Hematopoietic multipotent progenitor cell treated with erythropoietin and hydrocortisone succinate and interleukin-3 and kit ligand, for 8 days (in vitro differentiated cells): ENCODE data around the gene DMXL1.
A peak's percentile ranks its signal among the peaks of the same experiment; 100 is the strongest.
"Not testable (repeated sequence)": the region's sequence is repeated elsewhere in the genome, so short reads cannot be mapped to it uniquely, and the experiment has no call there.

Experiments used
- DNase-seq: peaks from one replicate; pipeline ENCODE4 v3.0.0-alpha.2; 2015

Gene DMXL1

GRCh38 chr5:119212026-119212425, 141.1 kb downstream of the DMXL1 start:
- no peak for DNase-seq

GRCh38 chr5:119212676-119213075, 141.8 kb downstream of the DMXL1 start:
- no peak for DNase-seq

DNA sequence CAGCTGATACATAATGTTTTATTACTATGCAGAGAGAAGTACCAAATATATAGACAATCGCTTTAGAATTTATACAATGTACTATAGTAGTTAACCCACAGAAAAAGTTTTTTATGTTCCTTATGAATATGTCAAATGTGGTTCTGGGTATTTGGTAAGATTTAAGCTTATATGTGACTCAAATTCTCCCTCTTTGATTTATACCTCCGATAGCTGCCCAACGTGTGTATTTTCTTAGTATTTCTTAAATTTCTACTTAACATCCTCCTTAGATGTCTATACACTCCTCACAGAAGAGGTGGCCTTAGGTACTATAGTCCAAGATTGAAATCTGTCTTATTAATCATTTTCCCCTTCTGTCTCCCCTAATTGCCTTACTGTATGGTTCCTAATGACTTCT, 146.3 kb downstream of the DMXL1 start:
- no peak for DNase-seq

DNA sequence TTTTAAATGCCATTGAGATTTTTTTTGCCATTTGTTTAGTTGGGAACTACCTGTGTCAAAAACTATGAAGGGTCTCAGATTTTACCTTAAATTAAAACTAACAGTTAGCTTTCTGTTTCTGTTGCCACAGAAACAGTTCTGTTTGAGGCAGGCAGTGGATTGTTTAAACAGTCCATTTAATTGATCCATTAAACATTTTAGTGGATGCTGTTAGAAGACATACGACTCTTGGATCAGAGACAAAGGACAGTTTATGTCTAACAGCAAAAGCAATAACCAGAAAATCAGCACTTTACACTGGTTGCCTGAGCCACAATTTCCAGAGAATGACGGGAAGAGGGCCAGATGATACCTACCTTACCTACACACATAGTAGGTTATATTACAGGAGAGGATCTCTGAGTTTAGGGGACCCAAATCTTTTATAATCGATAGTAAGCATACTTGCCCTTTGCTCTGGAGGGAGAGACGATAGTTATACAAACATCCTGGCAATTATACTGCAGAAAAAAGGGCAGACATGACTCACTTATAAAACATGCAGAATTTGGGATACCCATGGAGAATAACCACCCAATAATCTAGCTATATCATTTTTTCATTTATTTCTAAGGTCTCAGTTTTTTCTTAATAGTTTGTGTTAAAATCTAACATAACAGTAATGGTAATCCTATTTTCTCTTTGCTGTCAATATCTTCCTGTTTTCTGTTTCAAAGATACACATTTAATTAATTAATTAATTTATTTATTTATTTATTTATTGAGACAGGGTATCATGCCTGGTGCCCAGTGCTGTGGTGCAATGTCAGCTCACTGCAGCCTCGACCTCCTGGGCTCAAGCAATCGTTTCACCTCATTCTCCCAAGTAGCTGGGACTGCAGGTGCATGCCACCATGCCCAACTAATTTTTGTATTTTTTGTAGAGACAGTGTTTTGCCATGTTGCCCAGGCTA, 148.2 kb downstream of the DMXL1 start:
- DNase-seq: no peak

DNA sequence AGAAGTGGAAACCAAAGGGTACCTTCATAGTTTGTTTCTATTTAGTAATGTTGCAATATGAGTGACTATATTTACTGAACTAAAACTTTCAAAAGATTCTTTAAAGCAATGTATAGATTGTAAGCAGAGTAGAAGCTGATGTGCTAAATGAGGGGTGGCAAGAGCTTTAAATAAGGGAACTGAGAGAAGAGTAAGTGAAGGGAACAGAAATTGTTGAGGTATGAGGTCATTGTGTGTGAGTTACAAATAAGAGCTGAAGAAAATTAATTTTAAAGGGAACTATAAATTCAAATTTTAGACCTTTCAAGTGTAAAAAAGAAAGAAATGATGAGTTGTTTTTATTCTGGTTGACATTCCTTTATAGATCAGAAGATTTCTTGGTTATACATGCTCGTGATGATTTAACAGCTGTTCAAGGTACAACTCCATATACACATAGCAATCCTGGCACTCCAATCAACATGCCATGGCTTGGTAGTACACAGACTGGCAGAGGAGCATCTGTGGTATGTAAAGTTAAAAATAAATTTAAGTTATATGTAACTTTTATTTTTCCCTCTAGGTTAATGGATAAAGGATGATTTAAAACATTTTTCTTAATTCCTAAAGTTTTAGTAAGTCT, 149.8 kb downstream of the DMXL1 start:
- no peak for DNase-seq

- DNase-seq: no peak
Measured at GRCh38 chr5:119221330-119221729, 150.4 kb downstream of the DMXL1 start.

DNA sequence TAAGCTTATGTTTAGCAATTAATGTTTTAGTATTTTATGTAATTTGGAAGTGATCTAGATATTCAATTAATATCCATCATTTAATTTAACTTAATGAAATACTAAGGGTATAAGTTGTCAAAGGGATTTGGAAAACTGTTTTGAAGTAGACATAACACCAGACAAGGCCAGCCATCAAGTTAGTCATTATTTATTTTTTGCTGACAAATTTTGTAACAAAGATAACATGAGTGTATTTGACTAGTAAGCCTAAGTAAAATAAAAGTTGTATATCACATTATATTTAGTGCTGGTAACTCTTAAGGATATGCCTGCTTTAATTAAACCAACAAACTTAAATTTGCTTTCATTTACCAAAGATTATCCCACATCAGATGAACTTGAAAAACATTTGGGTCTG, 159.1 kb downstream of the DMXL1 start:
- DNase-seq: no peak

DNA sequence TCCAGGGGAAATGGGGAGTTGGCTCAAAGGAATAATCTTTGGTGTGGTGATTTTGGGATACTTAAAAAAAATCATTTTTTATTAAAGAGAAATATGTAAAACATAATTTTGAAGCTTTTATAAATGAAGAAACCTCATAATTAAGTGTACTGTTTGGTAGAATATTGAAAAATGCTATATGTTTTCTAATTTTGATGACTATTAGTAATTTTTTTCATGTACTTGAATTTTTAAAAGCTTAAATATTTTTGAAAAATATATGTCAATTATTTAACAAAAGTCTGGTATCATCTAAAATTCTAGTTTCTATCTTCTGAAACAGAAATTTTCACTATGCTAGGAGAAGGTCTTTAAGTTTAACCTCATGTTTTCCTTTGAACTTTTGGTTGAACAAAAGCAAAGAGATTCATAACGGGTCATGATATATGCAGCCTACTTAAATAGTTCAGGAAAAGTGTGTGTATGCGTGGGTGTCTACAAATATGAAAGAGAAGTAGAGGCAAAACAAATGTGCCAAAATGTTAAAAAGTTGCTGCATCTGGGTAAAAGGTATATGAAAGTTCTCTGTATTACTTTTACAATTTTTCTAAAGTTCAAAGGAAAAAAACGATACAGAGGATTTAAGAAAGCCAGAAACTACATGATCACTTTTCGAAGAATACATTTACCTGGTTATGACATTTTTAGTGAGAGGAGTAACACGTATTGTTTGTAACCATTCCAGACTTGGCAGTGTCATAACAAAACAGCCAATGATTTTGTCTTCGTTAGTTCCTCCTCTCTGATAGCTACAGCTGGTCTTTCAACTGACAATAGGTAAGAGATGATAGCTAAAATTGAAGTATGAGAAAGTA, 167.6 kb downstream of the DMXL1 start:
- no peak for DNase-seq

GRCh38 chr5:119239119-119239417, 168.2 kb downstream of the DMXL1 start:
- DNase-seq: no peak

GRCh38 chr5:119239826-119240225, 168.9 kb downstream of the DMXL1 start:
- not testable (repeated sequence) for DNase-seq

DNA sequence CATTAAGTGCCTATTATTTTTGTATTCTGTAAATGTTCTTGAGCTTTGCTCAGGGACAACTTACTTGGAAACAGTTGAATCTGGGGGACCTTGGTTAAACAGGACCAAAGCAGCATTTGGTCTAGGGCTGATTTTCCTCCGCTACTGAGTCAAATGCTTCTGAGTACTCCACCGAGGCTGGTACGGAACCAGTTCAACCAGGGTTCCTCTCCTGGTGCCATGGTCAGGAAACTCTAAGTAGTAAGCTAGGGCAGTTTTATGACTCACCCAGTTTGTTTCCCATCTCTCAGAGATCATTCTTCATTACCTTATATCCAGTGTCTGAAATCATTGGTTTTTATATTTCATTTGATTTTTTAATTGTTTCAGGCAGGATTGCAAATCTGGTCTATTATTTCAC, 173.0 kb downstream of the DMXL1 start:
- DNase-seq: no peak

- DNase-seq: no peak
Measured at GRCh38 chr5:119250946-119251901, 180.3 kb downstream of the DMXL1 start.

DNA sequence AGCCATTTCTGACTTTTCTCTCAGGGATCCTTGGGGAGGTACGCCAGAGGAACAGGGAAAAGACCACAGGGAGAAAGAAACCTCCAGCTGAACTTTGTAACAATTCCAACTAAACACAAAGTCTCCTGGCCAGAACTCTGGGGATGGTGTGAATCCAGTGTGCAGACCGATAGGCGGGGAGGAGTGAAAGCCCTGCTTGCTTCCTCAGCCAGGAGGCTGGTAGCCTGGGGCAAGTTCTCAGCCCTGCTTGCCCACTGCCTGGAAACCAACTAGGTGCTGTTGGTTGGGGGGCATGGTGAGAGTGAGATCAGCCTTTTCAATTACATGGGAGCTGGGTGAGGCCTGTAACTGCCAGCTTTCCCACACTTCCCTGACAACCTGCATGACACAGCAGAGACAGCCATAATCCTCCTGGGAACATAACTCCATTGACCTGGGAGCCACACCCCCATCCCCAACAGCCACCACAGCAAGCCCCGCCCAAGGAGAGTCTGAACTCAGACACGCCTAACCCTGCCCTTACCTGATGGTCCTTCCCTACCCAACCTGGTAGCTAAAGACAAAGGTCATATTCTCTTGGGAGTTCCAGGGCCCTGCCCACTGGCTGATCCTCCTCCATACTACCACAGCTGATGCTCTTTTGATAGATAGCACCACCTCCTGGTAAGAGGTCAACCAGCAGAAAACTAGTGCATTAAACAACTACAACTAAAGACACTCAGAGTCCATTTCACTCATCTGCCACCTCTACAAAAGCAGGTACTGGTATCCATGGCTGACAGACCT, 184.9 kb downstream of the DMXL1 start:
- DNase-seq: peak; percentile 74

DNA sequence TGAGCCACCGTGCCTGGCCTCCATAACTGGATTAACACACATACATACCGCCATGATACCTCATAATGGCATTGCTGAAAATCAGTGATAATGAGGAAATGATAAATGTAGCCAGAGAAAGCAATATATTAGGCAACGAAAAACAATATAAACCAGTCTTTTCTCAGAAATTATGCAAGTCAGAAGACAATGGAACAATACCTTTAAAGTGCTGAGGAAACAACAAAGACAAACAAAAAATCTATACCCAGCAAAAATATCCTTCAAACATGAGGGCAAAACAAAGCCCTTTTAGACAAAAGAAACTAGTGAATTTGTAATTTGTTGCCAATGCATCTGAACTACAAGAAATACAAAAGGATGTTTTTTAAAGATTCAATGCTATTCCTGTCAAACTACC, 186.7 kb downstream of the DMXL1 start:
- DNase-seq: no peak

DNA sequence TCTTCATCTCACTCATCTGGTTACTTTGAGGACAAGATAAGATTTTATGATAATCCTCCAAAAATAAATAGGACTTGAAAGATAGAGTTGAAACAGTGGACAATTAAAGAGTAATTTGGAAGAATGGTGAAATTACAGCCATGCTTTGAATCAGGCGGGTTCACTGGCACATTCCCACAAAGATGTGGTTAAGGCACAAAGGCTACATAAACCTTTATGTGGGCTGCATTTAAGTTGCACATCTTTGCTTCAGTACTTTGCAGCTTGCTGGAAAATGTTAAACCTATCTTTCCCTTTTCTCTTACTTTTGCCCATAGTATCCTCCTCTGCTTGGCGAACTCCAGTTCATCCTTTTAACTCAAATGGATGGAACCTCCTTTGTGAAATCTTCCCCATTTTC, 192.8 kb downstream of the DMXL1 start:
- DNase-seq: no peak

DNA sequence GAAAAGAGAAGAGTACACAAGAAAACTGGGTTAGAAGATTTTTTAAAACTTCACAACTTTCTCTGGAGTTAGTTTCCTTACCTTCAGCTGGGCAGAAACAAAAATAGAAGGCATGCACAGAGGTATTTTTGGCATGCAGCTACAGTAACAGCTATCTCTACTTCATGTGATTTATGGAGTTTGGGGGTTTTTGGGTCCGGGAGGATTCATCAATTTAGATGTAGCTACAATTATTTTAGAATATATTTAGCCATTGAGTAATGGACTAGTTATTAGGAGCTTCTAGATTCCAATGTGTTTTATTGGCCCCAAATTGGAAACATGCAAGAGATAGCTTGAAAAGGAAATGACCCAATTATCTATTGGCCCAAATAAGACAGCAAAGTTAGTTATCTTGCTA, 193.3 kb downstream of the DMXL1 start:
- no peak for DNase-seq

DNA sequence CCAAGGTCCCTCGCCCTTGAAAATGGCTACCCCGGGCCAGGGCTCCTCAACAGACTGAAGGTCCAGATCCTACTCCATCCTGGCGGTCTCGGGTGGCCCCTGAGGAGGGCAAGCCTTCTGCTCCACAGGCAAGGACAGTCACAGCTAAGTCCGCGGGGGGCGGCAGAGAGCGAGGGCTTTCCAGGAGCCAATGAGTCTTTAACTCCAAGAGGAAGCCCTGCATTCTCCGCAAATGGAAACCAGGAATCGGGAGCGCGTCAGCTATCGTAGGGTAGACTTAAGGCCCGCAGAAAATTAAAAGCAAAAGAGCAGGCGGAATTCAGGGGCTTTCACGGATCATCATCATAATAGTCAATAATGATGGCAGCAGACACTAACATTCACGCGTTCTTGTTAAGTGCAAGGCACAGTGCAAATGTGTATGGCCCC, 197.1 kb downstream of the DMXL1 start:
- peak; percentile 94 for DNase-seq

DNA sequence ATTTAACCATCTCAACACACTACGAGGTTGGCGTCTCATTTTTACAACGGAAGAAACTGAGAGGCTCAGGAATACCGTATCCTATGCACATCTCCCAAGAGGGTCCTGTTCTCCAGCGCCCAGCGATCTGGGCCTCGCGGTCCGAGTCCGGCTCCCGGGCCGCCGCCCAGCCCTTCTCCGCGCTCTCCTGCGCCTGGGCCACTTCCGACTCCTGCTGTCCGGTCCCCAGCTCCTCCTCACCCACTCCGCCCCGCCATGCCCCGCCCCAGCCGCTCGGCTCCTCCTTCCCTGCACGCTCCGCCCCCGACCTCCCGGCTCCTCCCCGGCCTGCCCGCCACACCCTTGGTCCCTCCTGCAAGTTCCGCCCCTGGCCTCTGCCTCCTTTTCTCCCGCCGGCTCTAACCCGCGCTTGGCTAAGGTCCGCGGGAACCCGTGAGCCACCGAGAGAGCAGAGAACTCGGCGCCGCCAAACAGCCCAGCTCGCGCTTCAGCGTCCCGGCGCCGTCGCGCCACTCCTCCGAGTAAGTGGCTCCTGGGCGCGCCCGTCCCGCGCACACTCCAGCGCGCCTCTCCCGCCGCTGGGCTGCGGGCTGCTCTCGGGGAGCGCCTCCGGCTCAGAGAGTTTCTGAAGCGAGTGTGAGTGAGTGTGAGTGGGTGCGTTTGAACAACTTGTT, 197.6 kb downstream of the DMXL1 start:
- DNase-seq: peak; percentile 90

DNA sequence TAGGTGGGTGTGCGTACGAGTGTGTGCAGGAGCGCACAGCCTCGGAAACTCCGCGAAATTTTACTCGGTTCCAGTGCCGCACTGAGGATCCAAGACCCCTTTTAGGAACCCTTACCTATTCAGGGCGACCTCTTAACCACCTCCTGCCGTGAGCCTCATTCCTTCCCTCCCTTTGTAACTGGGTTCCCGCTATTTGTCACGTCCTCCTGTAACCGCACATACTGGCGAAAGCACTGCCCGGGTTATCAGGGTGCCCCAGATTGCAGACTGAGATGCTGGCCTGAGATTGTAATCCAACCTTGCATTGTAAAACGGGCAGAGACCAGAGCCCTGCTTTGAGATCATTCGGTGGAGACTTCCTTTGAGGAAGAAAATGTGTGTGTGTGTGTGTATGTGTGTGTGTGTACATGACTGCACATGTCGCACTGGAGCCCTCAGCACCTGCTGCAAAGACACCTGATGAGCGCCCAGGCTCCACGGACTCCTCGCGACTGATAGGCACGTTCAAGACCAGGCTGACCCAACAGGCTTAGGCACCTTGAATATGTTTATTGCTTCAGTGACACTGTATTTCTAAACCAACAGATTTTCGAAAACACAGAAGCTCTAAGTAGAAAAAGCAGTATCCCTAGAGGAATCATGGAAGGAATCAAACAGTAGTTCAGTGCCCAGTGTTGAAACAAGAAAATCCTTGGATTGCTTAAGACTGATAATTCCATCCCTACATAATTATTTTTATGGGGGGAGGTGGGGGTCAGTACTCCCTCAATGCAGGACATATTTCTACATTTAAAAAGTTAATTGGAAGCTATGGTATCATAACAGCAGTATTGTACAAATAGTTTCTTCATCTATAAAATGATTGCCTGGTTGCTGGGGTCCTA, 198.4 kb downstream of the DMXL1 start:
- DNase-seq: peak; percentile 84

GRCh38 chr5:119270121-119270565, 199.3 kb downstream of the DMXL1 start:
- DNase-seq: no peak
